ENCODE results near the gene ST6GALNAC3.
"Not testable (repeated sequence)": the region's sequence is repeated elsewhere in the genome, so short reads cannot be mapped to it uniquely, and the experiment has no call there.

ST6GALNAC3 gene

GRCh38 chr1:76292418-76293184 is 218.1 kb downstream of the ST6GALNAC3 start:
- no peak for DNase-seq

DNA sequence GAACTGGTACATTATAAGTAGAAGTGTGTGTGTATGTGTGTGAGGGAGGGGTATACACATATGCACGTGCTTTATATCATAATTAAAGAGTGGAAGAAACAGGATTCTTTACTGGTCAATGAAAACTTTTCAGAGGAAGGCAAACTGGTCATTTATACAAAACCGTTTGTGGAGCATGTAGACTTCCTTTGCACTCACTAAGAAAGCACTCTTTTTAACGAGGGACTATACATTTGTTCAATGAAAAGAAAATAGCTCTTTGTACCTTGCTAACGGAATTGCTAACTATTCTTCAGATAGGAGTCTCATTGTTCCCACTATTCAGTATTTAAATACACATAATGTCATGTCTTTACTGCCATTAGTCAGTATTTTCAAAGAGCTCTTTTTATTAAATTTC is 219.3 kb downstream of the ST6GALNAC3 start:
- no peak for DNase-seq

DNA sequence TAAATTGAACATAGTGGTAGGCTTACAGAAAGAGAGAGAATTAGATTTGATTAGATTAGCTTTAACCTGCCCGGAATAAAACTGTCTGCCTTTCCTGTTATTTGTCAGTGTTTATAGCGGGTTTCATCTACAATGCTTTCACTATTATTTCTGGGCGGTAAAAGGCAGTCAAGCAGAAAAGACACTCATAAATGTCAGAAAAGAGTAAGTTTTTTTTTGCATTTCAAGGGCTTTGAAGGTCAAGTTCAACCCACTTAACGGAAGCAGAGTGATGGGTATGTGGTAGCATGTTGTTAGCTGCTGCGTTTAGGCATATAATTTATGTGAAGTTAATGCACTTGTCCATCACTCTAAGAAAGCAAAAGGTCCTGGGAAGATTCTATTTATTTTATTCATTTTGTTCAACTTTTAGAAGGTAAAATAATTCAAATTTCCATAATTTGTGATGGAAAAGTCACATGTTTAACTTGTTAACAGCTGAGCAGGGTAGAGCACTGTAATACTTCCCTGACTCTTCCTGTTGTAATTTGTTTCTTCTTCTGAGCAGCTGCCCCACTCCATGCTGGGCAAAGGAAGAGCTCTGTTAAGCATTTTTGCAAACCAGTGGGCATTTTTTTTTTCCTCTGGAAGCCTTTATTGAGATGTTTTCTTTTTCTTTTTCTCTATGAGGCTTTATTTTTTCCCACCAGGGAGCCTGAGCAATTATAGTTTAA is 220.1 kb downstream of the ST6GALNAC3 start:
- no peak for DNase-seq

- no peak for DNase-seq
These were observed 223.9 kb downstream of the ST6GALNAC3 start for GRCh38 chr1:76298399-76298798.

- DNase-seq = no peak
These were observed 224.5 kb downstream of the ST6GALNAC3 start for GRCh38 chr1:76299036-76299435.

DNA sequence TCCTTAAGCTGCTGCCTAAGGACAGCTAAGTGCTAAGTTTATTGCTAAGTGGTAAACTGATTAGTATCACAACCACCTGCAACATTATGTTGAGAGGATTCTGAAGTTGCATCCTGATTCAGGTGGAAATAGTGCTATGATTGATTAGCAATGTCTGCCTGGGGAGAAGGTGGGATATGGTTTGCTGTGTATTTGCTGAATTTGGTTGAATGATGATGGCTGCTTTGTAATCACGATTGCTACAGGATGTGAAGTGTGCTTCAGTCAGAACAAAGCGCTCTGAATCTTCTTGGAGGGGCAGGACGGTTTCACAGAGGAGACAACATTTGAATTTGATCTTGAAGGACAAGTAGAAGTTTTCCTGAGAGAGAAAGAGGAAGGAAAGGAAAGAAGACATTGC is 226.0 kb downstream of the ST6GALNAC3 start:
- DNase-seq = no peak

DNA sequence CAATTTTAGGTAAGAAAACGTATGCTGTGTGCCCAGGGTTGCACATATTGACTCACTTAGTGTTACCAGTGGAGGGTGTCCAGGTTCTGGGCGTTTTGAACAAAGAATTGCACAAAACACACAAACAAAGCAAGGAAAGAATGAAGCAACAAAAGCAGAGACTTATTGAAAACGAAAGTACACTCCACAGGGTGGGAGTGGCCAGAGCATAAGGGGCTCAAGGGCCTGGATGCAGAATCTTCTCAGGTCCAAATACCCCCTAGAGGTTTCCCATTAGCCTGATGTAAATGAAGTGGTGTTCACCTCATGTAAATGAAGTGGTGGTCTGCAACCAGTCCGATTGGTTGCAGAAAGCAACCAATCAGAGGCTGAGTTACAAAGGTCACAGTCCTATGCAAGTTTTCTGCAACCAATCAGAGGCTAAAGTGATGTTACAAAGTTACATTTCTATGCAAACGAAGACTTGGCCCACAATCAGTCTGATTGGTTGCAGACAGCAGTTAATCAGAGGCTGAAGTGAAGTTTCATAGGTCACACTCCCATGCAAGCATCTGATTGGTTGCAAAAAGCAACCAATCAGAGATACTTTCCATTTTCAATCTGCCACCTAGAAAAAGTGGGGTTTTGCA is 228.3 kb downstream of the ST6GALNAC3 start:
- no peak for DNase-seq

DNA sequence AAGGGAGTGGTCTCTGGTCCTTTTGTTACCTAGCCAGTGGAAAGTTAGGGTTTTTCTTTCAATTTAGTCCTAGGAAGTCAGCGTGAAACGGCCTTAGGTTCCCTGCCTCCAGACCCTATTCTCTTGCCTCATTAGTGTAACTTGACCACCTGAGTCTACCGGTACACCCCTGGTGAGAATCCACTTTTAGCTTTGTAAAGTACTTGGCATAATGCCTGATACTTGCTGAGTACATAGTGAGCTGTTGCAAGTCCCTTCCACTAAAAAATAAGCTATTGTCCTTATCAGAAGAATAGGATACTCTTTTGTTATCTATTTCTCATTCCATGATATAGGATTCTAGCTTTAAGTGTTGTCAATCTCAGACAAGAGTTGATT is 228.8 kb downstream of the ST6GALNAC3 start:
- DNase-seq = no peak

DNA sequence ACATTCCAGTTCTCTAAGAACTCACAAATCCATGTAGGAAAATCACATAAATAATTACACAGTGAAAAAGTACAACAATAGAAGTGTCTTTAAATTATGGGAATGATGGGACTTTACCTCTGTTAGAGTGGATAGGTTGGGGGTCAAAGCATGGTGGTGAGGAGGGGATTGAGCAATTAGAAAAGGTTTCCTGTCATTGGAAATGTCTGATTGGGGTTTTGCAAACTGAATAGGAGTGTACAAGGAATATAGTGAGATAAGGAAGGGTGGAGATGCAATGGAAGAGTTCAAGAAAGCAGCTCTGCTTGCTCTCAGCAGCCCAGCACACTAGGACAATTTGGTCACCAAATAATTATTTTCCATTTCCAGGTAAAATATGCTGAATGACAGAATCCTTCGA is 238.8 kb downstream of the ST6GALNAC3 start:
- no peak for DNase-seq

GRCh38 chr1:76314730-76315129 is 240.2 kb downstream of the ST6GALNAC3 start:
- no peak for DNase-seq

GRCh38 chr1:76317299-76317900 is 242.9 kb downstream of the ST6GALNAC3 start:
- no peak for DNase-seq

DNA sequence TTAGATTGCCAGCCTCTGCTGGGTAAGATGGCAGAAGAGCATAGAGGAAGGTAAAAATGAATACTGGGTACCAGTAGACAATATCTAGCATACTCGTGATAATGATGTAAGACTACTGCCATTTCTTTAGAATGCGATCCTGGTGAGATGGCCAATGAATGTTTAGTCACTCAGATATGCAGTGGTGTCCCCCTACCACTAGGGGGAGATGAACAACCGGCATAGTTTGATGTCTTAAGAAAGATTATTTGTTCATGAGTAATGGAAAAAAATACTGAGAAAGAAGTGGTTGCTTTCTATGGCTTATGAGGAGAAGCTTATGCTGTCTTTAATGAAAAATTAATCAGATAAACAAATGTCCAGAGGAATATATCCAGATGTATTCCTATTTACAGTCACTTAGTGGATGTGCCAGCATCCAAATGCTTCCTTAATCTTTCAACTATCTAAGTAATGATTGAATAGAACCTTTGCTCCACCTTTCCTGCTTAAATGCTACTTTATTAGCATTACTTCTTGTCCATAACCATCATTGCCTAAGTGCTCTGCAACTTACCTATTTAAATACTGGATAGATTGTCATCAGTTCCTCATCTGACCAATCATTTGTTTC is 256.6 kb downstream of the ST6GALNAC3 start:
- DNase-seq = peak; percentile 47

DNA sequence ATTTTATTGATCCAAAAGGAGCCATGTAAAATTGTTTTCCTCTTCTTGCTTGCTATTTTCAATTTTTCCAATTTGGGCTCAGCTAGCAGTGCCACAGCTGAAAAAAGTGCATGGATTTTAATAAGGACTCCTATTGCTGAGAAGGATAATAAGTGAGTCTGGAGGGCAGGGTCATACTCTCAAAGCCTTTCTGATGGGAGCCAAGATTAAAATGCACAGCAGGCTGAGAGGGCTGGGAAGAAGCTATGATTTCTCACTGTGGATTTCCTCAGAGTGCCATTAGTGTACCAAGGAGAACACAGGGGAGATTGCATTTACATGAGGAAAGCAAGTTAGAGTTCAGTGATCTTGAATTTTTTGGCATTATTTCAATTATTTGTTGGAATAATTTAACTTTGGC is 261.3 kb downstream of the ST6GALNAC3 start:
- DNase-seq = no peak

GRCh38 chr1:76336931-76337371 is 262.4 kb downstream of the ST6GALNAC3 start:
- DNase-seq = peak; percentile 89

DNA sequence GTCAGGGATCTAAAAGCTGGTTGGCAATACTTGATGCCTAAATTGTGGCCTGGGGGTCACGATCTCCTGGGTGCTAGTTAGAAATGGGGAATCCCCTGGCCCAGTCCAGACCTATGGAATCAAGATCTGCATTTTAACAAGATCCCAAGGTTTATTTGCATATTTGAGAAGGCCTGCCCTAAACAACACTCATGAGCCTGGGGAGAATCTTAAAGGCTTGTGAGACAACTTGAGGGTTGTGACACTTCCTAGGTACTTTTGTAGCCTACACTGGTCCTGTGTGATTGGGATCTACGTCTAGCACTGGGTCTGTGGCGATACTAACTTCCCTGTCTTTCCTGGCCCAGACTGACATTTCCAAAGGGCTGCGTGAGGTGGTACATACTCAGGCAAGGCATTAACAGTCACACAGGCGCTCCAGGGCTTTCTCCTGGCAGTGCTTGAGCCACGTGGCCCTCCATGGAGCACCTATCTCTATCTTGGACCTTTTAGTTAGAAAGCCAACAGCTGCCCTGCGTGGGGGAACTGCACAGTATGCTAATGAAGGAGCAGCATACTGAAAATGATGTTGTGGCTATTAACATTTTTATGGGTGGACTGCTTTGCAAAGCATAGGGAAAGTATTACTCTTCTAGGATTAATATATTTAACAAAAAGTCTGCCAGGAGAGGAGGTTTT is 263.1 kb downstream of the ST6GALNAC3 start:
- DNase-seq = no peak

- no peak for DNase-seq
These were observed 265.5 kb downstream of the ST6GALNAC3 start for GRCh38 chr1:76340056-76340455.

- not testable (repeated sequence) for DNase-seq
These were observed 267.3 kb downstream of the ST6GALNAC3 start for GRCh38 chr1:76341816-76342215.

DNA sequence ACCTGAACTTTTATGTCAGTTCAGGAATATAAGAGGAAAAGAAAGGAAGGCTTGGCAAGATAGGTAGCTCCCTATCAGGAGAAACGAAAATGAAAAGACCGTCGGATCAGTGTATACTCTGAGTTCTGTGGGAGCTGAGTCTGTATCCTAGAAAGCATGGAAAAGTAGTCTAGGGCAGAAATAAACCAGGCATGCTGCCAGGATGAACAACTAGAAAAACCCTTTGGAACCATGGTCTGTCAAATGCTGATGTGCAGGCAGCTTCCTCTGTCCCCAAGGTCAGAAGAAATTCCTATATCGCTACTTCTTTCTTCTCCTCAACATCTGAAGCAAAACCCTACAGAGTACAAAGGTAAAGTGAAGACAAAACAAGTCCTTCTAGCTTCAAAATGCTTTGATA is 268.8 kb downstream of the ST6GALNAC3 start:
- no peak for DNase-seq

GRCh38 chr1:76351655-76352054 is 277.1 kb downstream of the ST6GALNAC3 start:
- DNase-seq = no peak

DNA sequence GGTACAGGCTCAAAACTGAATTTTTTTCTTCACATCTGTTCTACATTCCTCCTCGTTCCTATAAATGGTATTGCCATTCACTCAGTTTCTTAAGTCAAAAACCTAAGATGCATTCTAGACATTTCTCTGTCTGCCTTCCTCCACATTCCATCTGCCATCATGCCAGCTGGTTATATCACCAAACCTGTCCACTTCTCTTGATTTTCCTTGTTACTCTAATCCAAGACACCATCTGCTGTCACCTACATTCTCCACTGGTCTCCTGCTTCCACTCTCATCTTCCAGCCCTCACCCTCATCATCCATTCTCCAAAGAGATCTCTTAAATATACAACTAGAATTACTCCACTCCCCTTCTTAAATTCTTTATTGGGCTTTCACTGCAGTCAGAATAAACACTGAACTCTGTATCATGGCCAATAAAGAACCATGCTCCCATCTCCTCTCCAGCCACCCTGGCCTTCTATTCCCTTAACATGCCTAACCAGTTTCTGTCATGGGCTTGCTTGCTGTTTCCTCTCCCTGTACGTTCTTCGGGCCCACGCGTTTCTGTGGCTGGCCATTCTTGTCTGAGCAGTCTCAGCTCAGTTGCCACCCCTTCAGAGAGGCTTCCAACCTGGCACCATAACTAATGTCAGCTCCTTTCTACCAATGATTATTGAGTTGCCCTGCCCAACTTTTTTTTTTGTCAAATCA is 278.3 kb downstream of the ST6GALNAC3 start:
- no peak for DNase-seq

DNA sequence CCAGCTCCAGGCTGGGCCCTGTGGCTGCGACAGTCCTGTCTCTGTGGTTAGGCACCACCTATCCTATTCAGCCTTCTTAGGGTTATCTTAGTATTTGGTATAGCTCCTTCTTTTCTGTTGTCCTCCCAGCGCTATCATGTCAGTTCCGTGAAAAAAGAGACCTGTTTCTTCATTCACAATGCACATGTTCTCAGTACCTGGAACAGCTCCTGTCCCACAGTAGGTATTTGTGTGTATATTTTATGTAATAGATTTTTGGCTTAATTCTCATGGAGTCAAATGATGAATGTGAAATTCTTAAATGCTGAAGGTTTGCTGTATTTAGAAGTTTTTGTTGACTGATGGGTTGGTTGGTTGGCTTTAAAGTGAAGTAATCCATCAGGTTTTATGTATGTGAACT is 279.7 kb downstream of the ST6GALNAC3 start:
- no peak for DNase-seq

- no peak for DNase-seq
These were observed 292.2 kb downstream of the ST6GALNAC3 start for GRCh38 chr1:76366726-76367125.
